Occipital lobe (tissue), 2 donors: ENCODE data around the gene LRRC8B. TPM values are rescaled to one million over a fixed set of nuclear protein-coding genes. Genes with fewer than 3 reads are reported as not detected.

Experiments
- DNase-seq: peaks from one replicate; lab custom pipeline; 2025; lab: John Stamatoyannopoulos, UW
- total RNA-seq: library from RNA; depleted of rRNA; stranded (reverse); fragments of >200 nt; gene quantifications from one replicate; pipeline ENCODE4 v1.2.3, GENCODE V29; 2014

LRRC8B gene
- total RNA-seq, 1 donor from 2014 or later = 32.8 TPM

DNA sequence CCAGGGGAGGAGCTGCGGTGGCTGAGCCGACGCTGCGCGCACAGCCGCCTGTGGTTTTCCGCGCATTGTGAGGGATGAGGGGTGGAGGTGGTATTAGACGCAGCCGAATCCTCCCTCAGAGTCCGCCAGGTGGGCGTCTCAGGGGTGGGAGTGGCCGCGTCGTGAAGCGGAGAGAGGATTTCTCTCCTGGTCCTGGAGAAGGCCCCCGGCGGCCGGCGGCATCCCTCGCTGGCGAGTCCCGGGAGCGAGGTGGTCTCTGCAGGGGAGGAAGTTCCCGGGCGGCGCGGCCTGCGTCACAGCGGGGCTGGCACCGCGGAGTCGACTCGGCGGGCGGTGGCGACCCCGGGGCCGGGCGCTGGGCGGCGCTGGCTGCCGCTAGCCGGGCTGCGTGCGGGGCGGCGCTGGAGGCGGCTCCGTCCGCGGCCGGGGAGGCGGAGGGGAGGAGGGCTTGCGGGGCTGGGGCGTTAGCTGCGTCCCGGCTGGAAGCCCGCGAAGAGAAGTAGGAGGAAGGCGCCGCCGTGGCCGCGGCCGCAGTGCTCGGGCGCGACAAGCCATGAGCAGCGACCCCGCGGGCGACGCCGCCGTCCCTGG lies 108.1 kb downstream of the LRRC8B start, which contains the start of gene LRRC8C:
LRRC8C (plus strand) TSS at position 464 of the 591 bp plus-strand sequence. CDS start 53,354 bp downstream, outside the sequence.
- peak; percentile 83 for DNase-seq

DNA sequence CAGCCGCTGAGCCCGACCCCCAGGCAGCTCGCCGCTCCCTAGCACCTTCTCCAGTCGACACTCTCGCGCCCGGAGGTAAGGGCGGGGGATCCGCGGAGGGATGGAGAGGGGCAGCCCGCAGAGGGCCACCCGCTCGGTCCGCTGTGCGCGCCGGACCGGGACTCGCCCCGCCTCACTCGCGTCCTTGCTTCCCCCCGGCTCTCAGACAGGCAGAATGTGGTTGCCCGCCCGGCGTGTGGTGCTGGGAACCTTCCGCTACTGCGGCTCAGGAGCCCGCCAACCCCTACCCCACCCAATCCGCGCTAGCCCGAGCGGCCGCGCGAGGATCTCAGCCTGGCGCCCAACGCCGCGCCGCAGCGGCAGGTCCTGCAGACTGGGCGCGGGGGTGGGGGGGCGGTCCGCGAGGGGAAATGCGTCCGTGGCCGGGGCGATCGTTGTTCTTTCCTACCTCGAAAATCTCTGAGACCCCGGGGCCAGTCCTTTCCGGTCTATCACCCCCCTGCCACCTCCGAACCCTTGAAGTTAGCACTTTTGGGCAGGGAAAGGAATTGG lies 108.7 kb downstream of the LRRC8B start:
- peak; percentile 64 for DNase-seq

DNA sequence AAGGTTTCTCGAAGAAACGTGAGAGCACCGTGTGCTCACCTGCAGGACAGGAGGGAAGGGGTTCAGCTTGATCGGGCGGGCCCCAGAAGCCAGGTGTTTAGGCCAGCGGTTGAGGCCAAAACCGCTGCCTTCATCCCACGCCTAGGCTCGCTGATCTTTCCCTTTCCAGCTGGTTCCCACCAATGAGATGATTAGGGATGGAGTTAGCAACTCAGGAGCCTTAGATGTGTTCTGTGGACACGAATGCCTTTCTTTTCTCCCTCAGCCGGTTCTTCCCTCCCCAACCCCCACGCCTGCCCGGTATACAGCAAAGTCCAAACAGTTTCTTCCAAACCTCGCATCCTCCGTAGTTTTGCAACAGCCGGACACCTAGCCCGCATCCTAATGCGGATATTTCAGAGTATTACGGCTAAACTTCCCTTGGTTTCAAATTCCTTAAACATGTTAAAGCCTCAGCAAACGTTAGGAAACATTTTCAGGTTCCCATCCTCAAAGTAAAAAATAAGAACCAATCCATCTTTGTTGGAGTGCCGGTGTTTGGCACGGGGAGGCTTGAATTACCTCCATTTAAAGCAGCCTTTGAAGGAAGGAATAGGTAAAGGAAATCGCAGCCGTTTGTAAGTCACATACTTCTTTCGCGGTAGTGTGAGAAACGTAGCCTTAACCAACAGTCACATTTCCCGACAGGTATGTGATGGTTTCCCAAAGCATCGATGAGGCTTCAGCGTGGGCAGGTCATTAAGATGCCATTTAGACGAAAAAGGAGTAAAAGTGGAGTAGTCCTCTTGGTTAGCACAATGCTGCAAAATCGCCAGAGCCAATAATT lies 109.4 kb downstream of the LRRC8B start:
- peak; percentile 36 for DNase-seq

DNA sequence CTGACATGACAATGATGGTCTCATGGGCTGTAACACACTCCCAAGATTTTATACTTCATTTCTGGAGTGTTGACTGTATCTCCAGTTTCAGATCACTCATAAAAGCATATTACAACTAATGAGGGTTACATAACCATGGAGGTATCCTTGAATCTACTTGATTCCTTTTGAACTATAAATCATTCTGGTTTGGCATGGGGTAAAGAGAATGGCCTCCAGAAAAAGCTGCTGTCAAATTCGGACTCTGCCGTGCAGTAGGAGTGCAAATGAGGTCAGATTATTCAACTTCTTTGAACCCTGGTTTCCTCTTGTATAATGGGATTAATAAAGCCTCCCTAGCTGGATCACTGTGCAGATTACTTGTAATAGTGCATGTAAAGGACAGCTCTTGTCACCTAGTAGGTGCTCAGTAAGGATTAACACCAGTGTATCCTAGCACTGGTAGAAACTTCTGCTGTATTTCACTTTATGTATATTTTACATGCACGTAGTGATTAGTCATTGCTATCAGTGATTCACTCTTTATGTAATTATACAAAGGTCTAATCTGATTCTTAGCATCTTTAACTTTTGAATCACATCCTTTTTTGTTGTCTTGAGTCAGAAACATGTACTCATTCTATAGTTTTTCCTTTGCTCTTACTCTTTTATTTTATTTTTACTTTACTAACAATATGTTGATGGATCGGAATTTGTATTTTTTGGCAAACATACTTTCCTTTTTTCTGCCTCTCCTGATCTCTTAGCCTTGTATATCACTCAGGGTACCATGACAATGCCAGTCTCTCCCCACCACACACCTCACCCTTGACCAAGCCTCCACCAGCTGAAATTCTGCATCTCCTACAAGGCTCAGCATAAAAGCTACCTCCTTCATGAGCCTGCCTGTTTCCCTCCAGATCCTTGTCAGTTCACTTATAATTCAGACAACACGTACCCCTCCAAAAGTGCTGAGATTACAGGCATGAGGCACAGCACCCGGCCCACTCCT lies 111.5 kb downstream of the LRRC8B start:
- DNase-seq = no peak

DNA sequence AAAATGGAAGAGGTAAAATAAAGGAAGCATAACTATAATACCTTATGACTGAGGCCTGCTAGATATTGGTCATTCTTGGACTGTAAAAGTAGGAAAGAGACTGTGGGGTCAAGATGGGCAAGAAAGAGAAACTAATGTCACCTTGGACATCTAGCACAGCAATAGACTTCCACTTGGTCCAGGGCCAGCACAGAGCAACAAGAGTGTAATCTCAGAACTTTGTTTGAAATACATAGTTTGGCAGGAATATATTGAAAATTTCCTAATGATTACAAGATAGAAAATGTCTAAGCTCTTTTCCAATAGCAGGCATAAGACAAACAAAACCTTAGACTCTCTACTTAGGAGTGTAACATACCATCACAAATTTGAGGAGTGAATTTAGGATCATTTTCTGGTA lies 112.9 kb downstream of the LRRC8B start:
- no peak for DNase-seq

DNA sequence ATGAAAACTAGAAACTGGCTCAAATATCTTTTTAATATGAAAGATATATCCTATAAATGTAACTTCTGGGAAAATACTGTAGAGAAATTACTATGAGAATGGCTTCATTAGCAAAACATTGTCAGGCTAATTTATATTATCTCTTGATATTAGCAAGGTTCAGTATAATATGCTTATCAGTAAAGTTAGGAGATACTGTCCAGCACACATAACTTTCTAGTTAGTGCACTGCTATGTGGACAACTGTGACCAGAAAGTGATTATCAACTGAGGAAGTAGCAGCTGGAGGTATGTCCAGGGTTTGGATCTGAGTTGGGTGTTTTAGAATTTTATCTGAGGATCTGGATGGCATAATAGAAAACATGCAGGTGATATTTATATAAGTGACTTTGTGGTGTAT lies 115.8 kb downstream of the LRRC8B start:
- DNase-seq = no peak

DNA sequence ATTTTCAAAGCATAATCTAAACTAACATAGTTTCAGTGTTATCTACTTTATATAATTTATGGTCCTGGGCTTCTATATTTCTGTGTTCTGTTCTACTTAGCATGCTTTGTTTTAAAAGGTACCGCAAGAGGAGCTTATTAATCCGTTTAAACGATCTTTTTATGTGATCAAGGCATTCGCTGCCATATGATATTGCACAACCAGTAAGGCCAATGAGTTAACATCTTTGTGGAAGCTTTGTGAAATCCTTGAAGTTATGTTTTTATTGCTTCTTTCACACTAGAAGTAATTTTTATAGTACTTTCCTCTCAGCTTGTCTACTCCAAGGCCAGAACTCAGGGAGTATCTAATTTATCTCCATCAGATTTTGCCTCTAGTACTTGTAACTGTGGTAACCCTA lies 117.2 kb downstream of the LRRC8B start:
- DNase-seq = no peak

DNA sequence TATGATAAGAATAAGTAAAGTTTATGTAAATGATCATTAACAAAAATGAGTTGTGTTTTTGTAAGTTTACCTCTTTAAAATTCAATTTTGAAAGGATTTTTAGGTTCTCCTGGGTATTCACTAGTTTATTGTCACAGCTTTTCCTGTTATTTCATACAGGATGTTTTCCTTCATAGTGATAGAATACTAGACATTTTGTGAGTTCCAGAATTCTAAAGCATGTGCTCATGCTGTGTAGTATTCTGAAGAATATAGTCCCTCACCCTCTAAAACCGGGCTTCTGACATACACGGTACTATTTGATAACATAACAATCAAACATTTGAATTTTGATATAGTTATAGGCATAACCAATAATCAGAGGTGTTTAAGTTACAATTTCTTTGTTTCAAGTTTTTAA lies 118.9 kb downstream of the LRRC8B start:
- no peak for DNase-seq

DNA sequence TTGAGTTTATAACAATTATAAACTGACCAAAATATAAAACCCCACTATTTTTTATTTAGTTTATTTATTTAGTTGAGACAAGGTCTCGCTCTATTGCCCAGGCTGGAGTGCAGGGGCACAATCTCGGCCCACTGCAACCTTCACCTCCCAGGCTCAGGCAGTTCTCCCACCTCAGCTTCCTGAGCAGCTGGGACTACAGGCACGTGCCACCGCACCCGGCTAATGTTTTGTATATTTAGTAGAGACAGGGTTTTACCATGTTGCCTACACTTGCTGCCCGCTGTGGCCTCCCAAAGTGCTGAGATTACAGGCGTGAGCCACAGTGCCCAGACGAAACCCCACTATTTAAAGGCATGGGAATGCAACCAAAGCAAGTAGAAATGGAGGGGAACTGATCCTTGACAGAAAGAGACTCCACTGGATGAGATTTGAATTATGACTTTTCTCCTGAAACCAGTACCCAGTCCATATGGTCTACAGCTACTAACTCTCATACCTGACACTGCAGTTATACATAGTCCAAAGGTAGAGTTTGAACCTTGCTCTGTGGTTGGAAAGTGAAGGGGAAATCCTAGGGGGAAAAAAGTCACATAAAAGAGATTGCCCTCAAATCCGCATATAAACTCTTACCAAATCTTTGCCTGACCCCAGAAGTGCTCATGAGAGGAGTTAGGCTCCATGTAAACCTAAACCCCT lies 119.6 kb downstream of the LRRC8B start:
- no peak for DNase-seq

DNA sequence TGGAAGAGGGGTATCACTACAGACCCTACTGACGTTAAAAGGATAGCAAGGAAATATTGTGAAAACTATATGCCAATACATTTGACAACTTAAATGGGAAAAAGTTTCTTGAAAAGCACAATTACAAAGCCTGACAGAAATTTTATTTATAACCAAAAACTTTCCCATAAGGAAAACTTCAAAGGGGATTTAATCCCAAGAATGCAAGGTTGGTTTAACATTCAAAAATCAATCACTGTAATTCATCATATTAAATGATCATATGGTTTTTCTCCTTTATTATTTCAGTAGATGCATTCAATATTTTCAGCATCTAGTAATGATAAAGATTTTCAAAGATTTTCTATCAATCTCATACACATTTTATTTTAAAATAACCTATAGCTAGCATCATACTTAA lies 121.6 kb downstream of the LRRC8B start:
- no peak for DNase-seq

Other genes starting within 250 kb of the LRRC8B start
- 0.47 TPM for gene GBP6, start 160.8 kb upstream of the LRRC8B start, total RNA-seq
- 8.4 TPM for gene LRRC8C, start 108.3 kb downstream of the LRRC8B start, total RNA-seq